MCF 10A (cell line): ENCODE data around the gene CD247. TPM values are rescaled to one million over a fixed set of nuclear protein-coding genes. Genes with fewer than 3 reads are reported as not detected.

Experiments
- BruUV-seq: library from RNA; stranded (reverse); fragments of 400-500 nt; replicated peaks from 2 replicates; lab custom pipeline; 2021; lab: Mats Ljungman, UMichigan
- CTCF ChIA-PET: fragments of 300-600 bp; sonication (Branson Sonifier 250); formaldehyde crosslinking; extraction: SDS; loops from one replicate; lab custom pipeline; 2021; ENCODE audit warnings: antibody characterized with exemption, inconsistent platforms; lab: Yijun Ruan, JAX
- POLR2A ChIA-PET: fragments of 300-600, 350-650 bp; sonication (Branson Sonifier 250); formaldehyde crosslinking; extraction: SDS; loops from one replicate; lab custom pipeline; 2020; ENCODE audit warnings: antibody characterized with exemption, inconsistent platforms; lab: Yijun Ruan, JAX
- DNase-seq: peaks from one replicate; pipeline ENCODE4 v3.0.0-alpha.2; 2018; ENCODE audit not compliant: unreplicated experiment
- H3K27ac Mint-ChIP-seq: one replicate; pipeline ENCODE4 v1.8.0; 2022; ENCODE audit warnings: mild to moderate bottlenecking, low read depth, mixed read lengths; ENCODE audit not compliant: unreplicated experiment
- H3K27me3 Mint-ChIP-seq: one replicate; pipeline ENCODE4 v1.8.0; 2022; ENCODE audit warnings: mixed read lengths; ENCODE audit not compliant: insufficient read depth, unreplicated experiment
- H3K36me3 Mint-ChIP-seq: one replicate; pipeline ENCODE4 v1.8.0; 2022; ENCODE audit warnings: mild to moderate bottlenecking, moderate library complexity, mixed read lengths; ENCODE audit not compliant: insufficient read depth, unreplicated experiment
- H3K4me1 Mint-ChIP-seq: one replicate; pipeline ENCODE4 v1.8.0; 2022; ENCODE audit warnings: mixed read lengths; ENCODE audit not compliant: insufficient read depth, unreplicated experiment
- H3K4me3 Mint-ChIP-seq: one replicate; pipeline ENCODE4 v1.8.0; 2022; ENCODE audit warnings: mild to moderate bottlenecking, moderate library complexity, mixed read lengths; ENCODE audit not compliant: unreplicated experiment
- H3K9me3 Mint-ChIP-seq: one replicate; pipeline ENCODE4 v1.8.0; 2022; ENCODE audit warnings: mixed read lengths; ENCODE audit not compliant: unreplicated experiment
- intact Hi-C: fragments of 100-400 bp; cut with micrococcal nuclease; formaldehyde crosslinking; loops from 2 replicates; pipeline ENCODE4 v1.14.1; 2022
- total RNA-seq: library from RNA; stranded (reverse); gene quantifications from 2 replicates; pipeline ENCODE4 v1.2.3, GENCODE V29; 2022
- TF ChIP-seq, protein P1 (sequence below): fragments of 200-600 bp; IDR thresholded peaks from one replicate; pipeline ENCODE4 v1.8.0; 2022; ENCODE audit warnings: antibody characterized with exemption, mild to moderate bottlenecking; ENCODE audit not compliant: unreplicated experiment

The CD247 gene
- total RNA-seq, 1 experiment from 2014 or later, result not detected

DNA sequence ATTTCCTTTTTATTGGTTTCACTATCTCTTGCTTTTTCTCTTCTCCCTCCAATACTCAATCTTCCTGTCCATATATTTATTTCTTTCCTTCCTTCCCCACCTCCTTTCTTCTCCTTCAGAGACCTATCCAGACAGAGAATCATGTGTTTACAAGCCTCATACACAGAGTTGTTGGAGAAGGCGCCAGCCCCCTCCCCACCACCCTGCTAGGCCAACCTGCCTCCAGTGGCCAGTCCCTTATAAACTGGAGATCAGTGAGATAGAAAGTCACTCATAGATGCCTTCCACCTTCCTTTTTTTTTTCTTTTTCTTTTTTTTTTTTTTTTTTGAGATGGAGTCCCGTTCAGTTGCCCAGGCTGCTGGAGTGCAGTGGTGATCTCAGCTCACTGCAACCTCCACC lies 53.3 kb downstream of the CD247 start:
- BruUV-seq, result no TSS peak
- no peak overlapping the region for H3K4me3 Mint-ChIP-seq
- ChIA-PET POLR2A (interaction anchor here (1.2 to 1.4 kb wide), 2 partner anchors 11 to 17 kb away, joined by 5 read pairs; no protein-coding TSS in a partner anchor), CTCF (interaction anchor here (0.6 to 6.6 kb wide), 7 partner anchors 22 to 487 kb away, joined by 3 to 33 read pairs (median 3); no protein-coding TSS in a partner anchor)
- no peak for DNase-seq
- intact Hi-C loops, result no loop called here
- no peak overlapping the region for H3K27ac Mint-ChIP-seq
- TF ChIP-seq, protein P1, sequence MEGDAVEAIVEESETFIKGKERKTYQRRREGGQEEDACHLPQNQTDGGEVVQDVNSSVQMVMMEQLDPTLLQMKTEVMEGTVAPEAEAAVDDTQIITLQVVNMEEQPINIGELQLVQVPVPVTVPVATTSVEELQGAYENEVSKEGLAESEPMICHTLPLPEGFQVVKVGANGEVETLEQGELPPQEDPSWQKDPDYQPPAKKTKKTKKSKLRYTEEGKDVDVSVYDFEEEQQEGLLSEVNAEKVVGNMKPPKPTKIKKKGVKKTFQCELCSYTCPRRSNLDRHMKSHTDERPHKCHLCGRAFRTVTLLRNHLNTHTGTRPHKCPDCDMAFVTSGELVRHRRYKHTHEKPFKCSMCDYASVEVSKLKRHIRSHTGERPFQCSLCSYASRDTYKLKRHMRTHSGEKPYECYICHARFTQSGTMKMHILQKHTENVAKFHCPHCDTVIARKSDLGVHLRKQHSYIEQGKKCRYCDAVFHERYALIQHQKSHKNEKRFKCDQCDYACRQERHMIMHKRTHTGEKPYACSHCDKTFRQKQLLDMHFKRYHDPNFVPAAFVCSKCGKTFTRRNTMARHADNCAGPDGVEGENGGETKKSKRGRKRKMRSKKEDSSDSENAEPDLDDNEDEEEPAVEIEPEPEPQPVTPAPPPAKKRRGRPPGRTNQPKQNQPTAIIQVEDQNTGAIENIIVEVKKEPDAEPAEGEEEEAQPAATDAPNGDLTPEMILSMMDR, result no peak
- H3K4me1 Mint-ChIP-seq, result no peaks in the 10 kb centered on the region
- no peaks in the 10 kb centered on the region for H3K36me3 Mint-ChIP-seq
- H3K27me3 Mint-ChIP-seq, result no peaks in the 10 kb centered on the region
- no peaks in the 10 kb centered on the region for H3K9me3 Mint-ChIP-seq

DNA sequence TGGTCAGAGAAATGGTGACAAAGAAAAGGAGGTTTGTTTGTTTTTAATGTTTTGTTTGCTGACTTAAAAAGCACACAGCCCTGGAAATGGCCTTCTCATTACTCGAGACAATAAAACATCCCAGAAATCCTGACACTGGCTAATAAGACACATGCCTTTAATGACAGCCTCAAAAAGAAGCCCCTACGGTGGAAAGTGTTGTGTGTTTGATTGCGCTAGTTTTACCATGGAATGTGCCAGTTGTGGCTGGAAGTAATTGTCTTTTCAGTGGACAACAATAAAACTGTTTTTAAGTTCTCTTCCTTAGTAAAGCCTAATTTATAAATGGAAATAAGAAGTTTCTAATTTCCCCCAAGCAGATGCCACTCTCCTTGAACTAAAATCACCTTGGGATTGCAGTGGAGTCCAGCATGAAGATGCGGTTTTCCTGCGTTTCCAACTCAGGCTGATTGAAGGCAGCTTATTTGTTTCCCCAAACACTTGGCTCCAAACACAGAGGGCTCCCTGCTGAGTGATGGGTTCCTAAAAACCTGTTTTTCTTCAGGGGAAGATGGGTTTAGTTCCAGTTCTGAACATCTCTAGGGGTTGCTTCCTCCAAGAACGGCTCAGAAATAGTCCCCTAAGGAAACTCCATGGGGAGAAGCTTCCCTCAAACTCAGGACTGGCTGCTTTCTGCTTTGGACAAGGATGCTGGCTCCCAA lies 54.3 kb downstream of the CD247 start:
- Mint-ChIP-seq H3K27ac (no peak overlapping the region), H3K4me1 (no peaks in the 10 kb centered on the region), H3K27me3 (no peaks in the 10 kb centered on the region), H3K9me3 (no peaks in the 10 kb centered on the region), H3K4me3 (no peak overlapping the region), H3K36me3 (no peaks in the 10 kb centered on the region)
- TF ChIP-seq, protein P1, result no peak
- CTCF ChIA-PET, result interaction anchor here (0.5 to 6.6 kb wide), 5 partner anchors 10 to 406 kb away, joined by 3 to 33 read pairs (median 3); no protein-coding TSS in a partner anchor
- no peak for DNase-seq
- POLR2A ChIA-PET, result interaction anchor here (0.6 to 1.2 kb wide), 2 partner anchors 10 to 197 kb away, joined by 3 to 5 read pairs; no protein-coding TSS in a partner anchor
- BruUV-seq, result no TSS peak
- intact Hi-C loops, result no loop called here

DNA sequence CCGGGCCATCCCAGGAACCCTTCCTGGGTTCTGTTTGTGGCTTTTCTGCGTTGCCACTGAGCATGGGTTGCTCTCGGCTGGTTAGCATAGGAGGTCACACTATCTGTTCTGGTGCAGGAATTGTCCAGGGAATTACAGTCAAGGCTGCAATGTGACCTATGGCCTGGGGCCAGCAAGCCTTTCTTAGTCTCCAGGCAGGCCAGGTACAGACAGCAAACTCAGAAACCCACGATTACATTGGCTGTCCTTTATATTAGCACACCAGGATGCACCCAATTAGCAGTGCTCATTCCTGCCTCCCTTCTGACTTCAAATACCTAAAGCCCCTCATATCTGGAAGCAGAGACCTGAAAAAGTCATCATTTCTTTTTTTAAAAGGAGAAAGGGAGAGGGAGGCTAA lies 55.2 kb downstream of the CD247 start:
- intact Hi-C loops, result no loop called here
- Mint-ChIP-seq H3K27me3 (no peaks in the 10 kb centered on the region), H3K36me3 (no peaks in the 10 kb centered on the region), H3K4me1 (no peaks in the 10 kb centered on the region), H3K9me3 (no peaks in the 10 kb centered on the region), H3K27ac (no peak overlapping the region), H3K4me3 (no peak overlapping the region)
- DNase-seq, result no peak
- TF ChIP-seq, protein P1, result no peak
- POLR2A ChIA-PET, result no interaction called here
- CTCF ChIA-PET, result interaction anchor here (0.7 to 3.3 kb wide), 2 partner anchors 20 to 71 kb away, joined by 4 to 15 read pairs; no protein-coding TSS in a partner anchor
- no TSS peak for BruUV-seq

DNA sequence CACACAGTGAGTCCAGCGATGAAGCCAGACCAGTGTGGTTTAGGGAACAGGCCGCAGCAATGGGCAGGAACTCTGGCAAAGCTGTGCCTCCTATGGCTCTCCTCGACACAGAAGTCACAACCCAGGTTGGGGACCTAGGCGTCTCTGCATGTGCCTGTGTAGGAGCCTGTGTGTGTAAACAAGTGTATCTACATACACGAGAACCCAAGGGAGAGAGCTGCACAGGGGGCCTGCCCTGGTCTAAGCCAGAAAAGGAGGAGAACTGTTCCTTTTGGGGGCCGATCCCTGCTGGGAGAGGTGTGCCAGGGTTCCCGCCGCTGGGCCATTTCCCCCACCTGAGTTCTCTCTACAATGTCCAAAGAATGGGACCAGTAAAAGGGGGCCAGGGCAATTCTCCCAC lies 56.0 kb downstream of the CD247 start:
- POLR2A ChIA-PET, result no interaction called here
- Mint-ChIP-seq H3K9me3 (no peaks in the 10 kb centered on the region), H3K4me3 (no peak overlapping the region), H3K27ac (no peak overlapping the region), H3K4me1 (no peaks in the 10 kb centered on the region), H3K27me3 (no peaks in the 10 kb centered on the region), H3K36me3 (no peaks in the 10 kb centered on the region)
- intact Hi-C loops, result no loop called here
- TF ChIP-seq, protein P1, result no peak
- CTCF ChIA-PET, result interaction anchor here (0.6 to 3.3 kb wide), 4 partner anchors 14 to 118 kb away, joined by 3 to 15 read pairs (median 4); no protein-coding TSS in a partner anchor
- no peak for DNase-seq
- BruUV-seq, result no TSS peak
